DMS53 treated with DMSO at 0.1 percent for 48 hours (cell line): ENCODE measurements around the gene STRN3.
"Not testable (repeated sequence)": the region's sequence is repeated elsewhere in the genome, so short reads cannot be mapped to it uniquely, and the experiment has no call there.

Source experiments
- DNase-seq: peaks from one replicate; lab custom pipeline; 2025; ENCODE audit not compliant: unreplicated experiment; lab: John Stamatoyannopoulos, UW

STRN3 gene

DNA sequence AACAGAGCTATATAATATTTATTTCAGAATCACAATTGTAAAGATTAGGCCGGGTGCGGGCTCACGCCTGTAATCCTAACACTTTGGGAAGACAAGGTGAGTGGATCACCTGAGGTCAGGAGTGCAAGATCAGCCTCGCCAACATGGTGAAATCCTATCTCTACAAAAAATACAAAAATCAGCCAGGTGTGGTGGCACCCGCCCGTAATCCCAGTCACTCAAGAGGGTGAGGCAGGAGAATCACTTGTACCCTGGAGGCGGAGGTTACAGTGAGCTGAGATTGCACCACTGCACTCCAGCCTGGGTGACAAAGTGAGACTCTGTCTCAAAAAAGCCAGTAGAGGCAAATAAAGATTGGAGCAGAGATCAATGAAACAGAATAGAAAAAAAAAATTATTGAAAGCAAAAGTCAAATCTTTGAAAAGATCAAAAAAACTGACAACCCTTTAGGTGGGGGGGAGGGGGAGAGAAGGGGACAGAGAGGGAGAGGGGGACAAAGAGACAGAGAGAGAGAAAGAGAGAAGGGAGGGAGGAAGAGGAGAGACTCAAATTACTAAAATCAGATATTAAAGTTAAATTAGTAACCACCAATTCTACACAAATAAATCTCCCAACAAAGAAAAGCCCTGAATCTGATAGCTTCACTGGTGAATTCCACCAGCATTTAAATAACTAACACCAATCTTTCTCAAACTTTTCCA lies 53.1 kb downstream of the STRN3 start:
- DNase-seq: no peak

DNA sequence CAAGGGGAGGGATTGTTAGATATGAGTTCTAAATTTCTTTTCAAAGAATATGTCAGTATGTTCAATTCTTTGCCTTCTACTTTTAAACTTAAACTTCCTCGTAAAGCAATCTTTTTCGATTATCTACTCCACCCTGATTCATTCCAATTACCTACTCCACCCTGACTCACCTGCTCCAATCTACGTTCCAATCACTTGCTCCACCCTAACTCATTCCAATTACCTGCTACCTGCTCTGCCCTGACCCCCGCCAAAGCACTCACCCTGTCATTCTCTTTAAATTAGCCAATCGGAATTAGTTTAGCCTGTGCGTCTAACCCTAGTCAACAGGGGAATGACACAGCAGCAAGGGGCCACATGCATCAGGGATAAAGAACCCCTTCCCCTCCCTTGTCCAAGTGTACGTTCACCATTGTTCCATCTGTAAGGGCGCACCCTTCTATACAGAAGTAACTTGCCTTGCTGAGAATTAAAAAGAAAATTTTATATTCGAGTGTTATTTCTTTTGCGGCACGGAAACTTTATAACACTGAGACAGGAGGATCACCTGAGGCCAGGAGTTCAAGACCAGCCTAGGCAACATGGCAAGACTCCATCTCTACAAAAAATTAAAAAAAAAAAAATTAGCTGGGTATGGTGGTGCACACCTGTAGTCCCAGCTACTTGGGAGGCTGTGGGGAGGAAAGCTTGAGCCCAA lies 54.0 kb downstream of the STRN3 start:
- not testable (repeated sequence) for DNase-seq

DNA sequence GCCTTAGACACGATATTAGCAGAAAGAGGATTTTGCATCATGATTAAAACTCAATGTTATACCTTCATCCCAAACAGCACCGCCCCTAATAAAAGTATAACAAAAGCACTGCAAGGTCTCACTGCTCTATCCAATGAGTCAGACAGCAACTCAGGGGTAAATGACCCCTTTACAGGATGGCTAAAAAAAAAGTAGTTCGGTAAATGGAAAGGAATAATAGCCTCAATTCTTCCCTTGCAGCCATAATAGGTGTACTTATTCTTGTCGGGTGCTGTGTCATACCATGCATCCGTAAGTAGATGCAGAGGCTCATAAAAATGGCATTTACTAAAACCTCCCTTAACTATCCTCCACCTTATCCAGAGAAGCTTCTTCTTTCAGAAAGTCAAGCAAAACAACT lies 54.6 kb downstream of the STRN3 start:
- no peak for DNase-seq

DNA sequence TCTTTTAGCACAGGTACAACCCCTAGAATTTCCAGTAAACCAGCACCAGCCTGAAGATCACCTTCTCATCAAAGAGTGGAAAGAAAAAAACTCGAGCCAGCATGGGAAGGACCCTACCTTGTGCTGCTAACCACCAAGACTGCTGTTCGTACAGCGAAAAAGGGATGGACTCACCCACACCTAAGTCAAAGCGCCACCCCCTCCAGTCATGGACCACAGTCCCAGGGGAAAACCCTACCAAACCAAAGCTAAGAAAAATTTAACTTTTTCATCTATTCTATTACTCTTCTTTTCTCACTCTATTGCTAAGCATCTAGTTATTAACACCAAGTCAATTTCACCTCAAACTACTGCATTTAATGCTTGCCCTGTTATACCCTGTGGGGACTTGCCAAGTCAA lies 56.4 kb downstream of the STRN3 start:
- not testable (repeated sequence) for DNase-seq

DNA sequence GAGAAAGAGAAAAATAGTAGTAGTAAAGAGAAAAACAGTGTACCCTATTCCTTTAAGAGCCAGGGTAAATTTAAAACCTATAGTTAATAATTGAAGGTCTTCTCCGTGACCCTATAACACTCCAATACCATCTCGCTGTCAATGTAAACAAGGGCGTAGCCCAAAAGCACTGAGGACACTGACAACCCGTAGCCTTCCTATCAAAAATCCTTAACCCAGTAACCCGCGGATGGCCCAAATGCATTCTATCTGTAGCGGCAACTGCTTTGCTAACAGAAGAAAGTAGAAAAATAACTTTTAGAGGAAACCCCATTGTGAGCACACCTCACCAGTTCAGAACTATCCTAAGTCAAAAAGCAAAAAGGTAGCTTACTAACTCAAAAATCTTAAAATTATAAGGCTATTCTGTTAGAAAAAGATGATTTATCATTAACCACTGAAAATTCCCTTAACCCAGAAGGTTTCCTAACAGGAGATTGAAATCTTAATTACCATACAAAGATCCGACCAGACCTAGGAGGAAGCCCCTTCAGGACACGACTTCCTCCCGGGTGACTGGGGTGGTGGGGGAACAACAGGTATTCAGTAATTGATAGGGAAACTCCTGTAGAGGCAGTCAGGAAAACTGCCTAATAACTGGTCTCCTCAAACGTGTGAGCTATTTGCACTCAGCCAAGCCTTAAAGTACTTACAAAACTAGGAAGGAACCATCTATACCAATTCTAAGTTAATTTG lies 58.6 kb downstream of the STRN3 start:
- not testable (repeated sequence) for DNase-seq

GRCh38 chr14:30966415-30967363 lies 59.5 kb downstream of the STRN3 start:
- DNase-seq: no peak

- not testable (repeated sequence) for DNase-seq
These were observed 60.3 kb downstream of the STRN3 start for GRCh38 chr14:30965861-30966260.

GRCh38 chr14:30962537-30962936 lies 63.6 kb downstream of the STRN3 start:
- DNase-seq: not testable (repeated sequence)

GRCh38 chr14:30961330-30961729 lies 64.8 kb downstream of the STRN3 start:
- no peak for DNase-seq

- DNase-seq: no peak
These were observed 66.0 kb downstream of the STRN3 start for GRCh38 chr14:30960216-30960615.

DNA sequence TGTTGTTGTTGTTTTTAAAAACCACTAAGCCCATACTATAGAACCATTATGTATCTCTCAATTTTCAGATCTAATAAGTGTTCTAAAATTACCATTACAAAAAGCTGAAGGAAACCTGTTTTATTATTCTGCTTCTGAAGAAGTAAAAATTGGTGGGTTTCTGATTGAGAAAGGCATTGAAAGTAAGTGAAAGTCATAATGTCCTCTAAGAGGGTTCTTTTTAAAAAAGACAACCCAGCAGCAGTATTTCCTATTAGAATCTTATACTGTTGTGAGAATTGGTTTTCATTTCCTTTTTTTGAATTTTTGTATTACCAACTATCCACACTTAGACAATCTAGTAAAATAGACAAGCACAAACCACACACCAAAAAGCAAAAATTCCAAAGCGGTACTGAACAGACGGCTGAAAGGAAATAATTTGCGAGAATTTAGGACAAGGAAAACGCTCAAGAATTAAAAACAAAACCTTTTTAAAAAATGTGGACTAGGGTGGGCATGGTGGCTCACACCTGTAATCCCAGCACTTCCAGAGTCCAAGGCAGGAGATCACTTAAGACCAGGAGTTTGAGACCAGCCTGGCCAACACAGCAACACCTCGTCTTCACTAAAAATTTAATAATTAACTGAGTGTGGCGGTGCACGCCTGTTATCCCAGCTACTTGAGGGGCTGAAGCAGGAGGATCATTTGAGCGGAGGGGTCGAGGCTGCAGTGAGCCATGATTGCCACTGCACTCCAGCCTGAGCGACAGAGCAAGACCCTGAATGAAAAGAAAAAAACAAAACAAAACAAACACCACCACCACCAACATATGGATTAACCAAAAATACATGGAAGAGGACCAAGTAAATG lies 67.4 kb downstream of the STRN3 start:
- no peak for DNase-seq

DNA sequence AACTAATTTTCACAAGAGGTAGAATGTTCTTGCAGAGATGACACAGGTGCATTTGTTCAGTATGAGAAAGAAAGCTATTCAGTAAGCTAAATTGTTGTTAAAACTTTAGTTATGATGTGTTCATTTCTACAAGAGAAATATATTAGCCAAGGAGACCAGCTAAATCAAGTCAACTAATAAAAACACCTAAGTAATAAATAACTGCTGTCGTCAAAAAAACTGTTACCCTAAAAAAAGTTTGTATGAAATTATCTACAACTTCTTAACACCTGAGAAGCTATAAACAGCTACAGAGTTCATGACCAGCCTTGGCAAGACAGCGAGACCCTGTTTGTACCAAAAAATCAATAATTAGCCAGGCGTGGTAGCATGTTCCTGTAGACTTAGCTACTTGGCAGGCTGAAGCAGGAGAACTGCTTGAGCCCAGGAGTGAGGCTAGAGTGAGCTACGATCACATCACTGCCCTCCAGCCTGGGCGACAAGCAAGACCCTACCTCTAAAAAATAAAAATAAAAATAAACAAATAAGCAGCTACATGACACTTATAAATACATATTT lies 68.3 kb downstream of the STRN3 start:
- DNase-seq: no peak

- DNase-seq: no peak
These were observed 76.5 kb downstream of the STRN3 start for GRCh38 chr14:30949651-30950050.

- no peak for DNase-seq
These were observed 82.5 kb downstream of the STRN3 start for GRCh38 chr14:30943694-30944093.

DNA sequence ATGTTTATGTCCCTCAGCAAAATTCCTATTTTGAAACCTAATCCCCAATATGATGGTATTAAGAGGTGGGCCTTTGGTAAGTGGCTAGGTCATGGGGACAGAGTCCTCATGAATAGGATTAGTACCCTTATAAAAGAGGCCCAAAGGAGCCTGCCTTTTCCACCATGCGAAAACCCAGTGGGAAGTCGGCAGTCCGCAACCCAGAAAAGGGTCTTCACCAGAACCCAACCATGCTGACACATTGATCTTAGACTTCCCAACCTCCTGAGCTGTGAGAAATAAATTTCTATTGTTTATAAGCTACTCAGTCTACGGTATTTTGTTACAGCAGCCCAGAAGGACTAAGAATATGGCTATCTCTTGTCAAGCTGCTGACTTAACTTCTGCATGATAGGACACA lies 85.3 kb downstream of the STRN3 start:
- DNase-seq: no peak

GRCh38 chr14:30938617-30939016 lies 87.6 kb downstream of the STRN3 start:
- no peak for DNase-seq

DNA sequence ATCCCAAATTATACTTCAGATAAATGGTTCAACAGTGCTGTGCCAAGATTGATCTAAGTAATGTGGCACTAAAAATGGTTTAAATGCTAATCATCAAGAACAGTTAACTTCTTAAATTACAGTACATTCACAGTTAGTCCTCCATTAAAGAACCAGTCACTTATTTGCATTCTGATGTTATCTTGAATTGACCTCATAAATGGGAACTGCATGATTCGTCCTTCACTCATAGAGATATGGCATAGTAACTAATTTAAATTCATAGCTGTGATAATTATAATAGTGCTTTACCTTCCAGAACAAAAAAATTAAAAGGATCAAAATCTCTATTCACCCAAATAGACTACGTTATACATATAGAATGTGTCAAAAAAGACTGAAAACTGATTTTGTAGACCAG lies 90.7 kb downstream of the STRN3 start:
- DNase-seq: no peak

- not testable (repeated sequence) for DNase-seq
These were observed 92.2 kb downstream of the STRN3 start for GRCh38 chr14:30933937-30934336.

DNA sequence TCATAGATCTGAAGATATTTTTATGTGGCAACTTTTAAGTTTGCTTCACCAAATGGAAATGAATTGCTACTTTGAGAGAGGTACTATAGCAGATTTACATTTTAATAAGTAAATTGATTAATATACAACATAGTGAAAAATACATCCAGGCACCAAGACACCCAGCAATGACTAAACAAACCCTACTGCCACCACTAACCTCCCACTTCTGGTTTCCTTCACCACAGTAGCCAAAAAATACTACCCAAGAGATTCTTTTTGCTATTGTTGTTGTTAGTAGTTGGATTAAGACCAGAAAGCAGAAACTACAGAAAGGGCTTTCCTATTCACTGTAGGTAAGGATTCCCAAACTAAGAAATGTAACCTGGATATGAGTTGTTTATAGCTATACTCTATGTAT lies 97.7 kb downstream of the STRN3 start:
- DNase-seq: no peak

- no peak for DNase-seq
These were observed 100.9 kb downstream of the STRN3 start for GRCh38 chr14:30925254-30925653.
